GM18520 (cell line): ENCODE results near the gene ZFP36.

Experiments
- ATAC-seq: cut with Tn5 transposase; IDR thresholded peaks from one replicate; pipeline ENCODE4 v1.9.1; 2021; ENCODE audit not compliant: unreplicated experiment

ZFP36 gene

DNA sequence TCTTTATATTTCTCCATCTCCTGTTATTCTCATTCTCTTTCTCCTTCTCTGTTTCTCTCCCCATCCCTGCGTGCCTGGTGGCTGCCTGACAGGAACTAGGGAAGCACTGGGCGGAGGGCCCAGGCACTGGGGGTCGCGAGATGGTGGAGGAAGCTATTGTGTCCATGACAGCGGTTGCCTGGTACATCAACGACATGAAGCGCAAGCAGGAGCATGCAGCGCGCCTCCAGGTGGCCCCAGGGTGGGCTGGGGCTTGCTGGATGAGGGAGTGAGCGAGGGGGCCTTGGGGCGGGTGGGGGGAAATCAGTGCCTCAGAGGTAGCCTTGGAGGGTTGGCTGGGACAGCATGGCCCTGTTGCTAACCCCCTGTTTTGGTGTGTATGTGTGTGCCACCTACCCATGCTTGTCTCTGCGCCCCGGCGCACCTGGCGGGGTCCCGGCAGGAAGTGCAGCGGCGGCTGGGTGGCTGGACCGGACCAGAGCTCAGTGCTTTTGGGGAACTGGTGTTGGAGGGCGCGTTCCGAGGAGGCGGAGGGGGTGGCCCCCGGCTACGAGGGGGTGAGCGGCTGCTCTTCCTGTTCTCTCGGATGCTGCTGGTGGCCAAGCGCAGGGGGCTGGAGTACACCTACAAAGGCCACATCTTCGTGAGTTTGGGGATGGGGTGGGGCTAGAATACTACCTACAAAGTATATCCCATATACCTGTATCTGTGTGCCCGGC, 11.0 kb downstream of the ZFP36 start:
- ATAC-seq, result no peak

DNA sequence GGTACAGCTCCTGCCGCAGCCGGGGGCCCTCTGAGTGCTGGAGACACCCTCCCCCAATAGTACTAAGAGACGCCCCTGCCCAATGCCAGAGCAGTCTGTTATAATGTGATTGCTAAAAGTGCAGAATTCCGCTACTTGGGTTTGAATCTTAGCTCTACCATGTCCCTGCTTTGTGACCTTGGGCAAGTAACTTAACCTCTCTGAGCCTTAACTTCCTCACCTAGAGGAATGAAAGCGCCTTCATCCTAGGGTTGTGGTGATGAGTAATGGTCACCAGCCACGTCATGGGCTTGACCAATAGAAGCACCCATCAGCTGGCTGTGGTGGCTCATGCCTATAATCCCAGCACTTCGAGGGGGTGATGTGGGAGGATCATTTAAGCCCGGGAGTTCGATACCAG, 12.4 kb downstream of the ZFP36 start:
- ATAC-seq, result no peak

- no peak for ATAC-seq
Measured at GRCh38 chr19:39420769-39421168, 14.1 kb downstream of the ZFP36 start.

GRCh38 chr19:39422020-39422419, 15.4 kb downstream of the ZFP36 start:
- no peak for ATAC-seq

DNA sequence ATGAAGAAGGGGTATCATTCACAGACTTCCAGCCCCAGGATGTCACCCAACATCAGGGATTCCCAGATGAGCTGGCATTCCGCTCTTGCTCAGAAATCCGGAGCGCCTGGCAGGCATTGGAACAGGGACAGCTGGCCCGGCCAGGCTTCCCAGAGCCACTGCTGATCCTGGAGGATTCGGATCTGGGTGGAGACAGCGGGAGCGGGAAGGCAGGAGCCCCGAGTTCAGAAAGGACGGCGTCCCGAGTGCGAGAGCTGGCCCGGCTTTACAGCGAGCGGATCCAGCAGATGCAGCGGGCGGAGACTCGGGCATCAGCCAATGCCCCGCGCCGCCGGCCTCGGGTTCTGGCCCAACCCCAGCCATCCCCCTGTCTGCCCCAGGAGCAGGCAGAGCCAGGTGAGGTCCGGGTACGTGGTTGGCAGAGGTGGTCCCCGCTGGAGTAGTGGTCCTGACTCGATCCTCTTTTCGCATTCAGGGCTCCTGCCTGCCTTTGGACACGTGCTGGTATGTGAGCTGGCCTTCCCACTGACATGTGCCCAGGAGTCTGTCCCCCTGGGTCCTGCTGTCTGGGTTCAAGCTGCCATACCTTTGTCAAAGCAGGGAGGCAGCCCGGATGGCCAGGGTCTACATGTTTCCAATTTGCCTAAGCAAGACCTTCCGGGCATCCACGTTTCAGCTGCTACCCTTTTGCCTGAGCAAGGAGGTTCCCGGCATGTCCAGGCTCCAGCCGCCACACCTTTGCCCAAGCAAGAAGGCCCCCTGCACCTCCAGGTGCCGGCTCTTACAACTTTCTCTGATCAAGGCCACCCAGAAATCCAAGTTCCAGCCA, 16.8 kb downstream of the ZFP36 start:
- no peak for ATAC-seq

- ATAC-seq, result no peak
Measured at GRCh38 chr19:39424934-39425333, 18.3 kb downstream of the ZFP36 start.

- ATAC-seq, result no peak
Measured at GRCh38 chr19:39425744-39426143, 19.1 kb downstream of the ZFP36 start.

DNA sequence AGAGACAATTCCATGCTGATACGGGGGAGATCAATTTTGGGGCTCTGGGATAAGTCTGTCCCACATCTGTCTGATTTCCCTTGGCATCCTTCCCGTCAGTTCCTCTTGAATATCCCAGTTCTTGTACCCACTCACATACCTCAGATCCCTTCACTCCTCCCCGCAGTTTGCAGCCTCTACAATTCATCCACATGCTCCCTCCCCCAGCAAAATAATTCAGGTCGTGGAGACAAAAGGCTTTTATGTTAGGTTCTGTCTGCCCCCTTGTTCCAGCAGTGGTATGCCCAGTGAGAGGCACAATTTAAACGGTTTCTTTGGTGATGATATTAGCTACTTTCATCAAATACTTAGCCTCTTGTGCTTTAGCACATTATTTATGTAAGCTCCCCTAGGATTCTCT, 19.5 kb downstream of the ZFP36 start:
- no peak for ATAC-seq

DNA sequence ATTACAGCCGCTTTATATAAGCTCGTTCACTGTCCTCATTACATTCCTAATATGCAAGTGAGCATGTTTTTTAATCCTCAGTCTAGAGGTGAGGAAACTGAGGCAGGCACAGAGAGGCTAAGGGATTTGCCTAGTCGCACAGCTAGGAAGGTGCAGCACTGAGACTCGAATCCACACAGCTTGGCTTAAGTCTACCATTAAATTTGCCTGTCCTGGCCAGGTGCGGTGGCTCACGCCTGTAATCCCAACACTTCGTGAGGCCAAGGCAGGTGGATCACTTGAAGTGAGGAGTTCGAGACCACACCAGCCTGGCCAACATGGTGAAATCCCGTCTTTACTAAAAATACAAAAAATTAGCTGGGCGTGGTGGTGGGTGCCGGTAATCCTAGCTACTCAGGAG, 21.1 kb downstream of the ZFP36 start:
- no peak for ATAC-seq

DNA sequence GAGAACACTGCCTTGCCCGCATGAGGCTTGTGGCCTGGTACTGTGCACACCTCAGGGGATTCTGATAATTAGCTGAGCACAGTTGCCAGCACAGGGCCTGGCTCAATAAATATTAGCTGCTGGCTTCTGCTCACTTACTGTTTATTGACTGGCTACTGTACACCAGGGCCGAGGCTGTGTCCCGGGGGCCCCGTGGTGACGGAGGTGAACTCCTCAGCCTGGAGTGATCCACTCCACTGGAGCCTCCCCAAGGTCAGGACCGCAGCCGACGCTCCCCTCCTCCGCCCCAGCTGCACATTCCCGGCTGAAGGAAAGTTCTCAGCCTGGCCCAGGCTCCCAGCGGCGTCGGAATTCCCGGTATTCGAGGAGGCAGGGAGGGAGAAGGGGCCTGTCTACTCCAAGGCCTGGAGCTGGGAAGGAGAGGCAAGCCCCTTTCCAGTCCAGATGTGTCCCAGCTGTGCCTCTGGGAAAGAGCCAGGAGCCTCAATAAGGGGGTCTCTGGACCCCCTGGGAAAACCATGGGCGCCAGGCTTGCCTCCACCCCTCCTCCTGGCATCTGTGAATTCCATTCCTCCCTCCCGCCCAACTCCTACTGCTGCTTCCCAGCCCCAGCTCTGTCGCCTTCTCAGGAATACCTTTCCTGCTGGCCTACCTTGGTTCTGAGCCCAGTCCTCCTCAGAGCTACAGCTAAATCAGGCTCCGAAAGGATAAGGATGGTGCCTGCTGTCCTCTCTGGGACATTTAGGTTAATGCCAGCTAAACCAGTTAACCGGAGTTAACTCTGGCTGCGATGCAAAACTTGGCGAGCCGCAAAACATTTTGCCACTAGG, 21.9 kb downstream of the ZFP36 start:
- no peak for ATAC-seq

DNA sequence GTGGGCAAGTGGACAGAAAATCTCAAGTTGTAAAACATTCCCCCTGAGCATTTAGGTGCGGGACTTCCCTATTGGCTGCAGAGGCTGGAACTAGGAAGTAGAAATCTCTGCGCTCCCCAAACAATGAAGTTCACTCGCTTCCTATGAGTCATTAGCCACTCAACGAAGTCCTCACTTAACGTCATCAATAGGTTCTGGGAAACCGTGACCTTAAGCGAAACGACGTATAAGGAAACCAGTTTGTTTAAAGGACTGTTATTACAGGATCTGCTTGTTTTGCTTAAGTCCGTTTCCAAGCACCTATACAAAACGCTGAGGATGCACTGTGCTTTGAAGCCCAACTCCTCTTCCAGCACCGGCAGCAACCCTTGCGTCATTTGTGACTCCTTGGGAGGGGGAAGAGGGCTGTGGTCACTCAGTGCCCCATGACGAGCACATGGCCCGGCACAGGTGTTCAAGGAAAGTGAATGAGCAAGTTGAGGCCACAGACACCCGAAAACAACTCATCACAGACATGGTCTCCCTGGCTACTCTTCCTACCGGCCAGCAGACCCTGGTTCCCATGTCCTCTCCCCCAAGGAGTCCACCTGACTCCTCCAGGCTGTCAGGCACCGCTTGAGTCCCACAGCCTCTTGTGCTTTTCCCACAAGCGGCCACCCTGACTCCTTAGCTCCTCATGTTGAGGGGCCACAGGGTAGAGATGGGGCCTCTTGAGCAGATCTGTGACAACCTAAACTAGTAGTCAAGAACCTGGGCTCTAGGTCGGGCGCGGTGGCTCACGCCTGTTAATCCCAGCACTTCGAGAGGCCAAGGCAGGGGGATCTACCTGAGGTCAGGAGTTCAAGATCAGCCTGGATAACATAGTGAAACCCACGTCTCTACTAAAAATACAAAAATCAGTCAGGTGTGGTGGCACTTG, 24.3 kb downstream of the ZFP36 start:
- peak; percentile 61 for ATAC-seq

GRCh38 chr19:39432677-39433025, 26.0 kb downstream of the ZFP36 start:
- ATAC-seq, result no peak

DNA sequence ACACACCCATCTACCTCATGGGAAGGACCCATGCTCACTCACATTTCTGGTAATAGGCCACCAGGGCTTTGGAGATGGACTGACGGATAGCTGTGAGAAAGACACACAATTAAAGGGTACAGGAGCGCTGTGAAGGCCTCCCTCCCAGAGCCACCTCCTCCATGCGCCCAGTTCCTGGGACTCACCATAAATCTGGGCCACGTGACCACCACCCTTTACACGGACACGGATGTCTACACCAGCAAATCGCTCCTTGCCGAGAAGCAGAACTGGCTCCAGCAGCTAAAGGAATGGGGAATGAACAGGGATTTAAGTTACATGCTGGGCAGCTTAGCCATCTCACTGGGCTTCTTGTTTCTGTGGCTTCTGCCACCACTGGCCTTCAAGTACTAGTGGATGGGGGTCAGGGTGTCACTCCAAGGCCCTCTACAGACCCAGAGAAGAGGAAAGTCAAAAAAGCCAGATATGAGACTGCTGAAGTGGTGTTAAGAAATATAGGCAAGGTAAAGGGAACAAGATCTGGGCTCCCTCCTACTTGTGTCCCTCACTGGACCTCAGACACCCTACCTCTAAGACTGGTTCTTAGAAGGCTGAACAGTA, 26.9 kb downstream of the ZFP36 start:
- ATAC-seq, result no peak

DNA sequence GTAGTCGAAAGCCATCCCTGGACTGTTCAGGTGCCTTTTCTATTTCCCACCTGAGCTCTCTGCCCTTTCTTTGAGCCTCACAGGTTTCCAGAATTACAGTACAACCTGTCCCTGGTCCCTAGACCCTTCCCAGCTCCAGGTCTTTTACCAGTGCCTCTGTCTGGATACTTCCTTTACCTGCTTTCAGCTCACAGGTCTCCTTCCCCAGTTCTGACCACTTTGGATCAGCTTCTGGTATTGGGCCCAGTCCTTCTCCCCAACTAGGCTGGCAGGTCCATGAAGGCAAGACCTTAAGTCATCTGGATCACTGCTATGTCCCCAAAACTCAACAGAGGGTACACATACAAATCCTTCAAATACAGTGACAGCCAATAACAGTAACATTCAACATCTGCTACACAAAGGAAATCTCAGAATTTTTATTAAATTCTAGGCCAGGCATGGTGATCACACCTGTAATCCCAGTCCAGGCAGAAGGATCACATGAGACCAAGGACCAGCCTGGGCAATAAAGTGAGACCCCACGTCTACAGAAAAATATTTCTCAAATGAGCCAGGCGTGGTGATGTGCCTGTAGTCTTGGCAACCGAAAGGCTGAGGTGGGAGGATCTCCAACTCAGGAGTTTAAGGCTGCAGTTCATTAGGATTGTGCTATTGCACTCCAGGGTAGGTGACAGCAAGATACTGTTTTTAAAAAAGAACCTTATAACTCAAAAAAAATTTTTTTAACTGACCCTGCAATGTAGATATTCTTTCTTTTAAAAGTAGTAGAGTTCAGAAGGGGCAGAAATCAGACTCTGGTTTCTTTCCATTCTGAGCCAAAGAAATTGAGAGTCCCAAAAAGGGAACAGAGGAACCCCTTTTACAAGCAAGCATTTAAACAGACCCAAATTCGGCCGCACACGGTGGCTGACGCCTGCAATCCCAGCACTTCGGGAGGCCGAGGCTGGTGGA, 27.8 kb downstream of the ZFP36 start:
- no peak for ATAC-seq

GRCh38 chr19:39435499-39436349, 29.1 kb downstream of the ZFP36 start, which contains the start of gene RPS16:
Gene RPS16 (minus strand): TSS chr19:39435949. CDS start chr19:39435895, 54 bp downstream.
- peak; percentile 57 for ATAC-seq

DNA sequence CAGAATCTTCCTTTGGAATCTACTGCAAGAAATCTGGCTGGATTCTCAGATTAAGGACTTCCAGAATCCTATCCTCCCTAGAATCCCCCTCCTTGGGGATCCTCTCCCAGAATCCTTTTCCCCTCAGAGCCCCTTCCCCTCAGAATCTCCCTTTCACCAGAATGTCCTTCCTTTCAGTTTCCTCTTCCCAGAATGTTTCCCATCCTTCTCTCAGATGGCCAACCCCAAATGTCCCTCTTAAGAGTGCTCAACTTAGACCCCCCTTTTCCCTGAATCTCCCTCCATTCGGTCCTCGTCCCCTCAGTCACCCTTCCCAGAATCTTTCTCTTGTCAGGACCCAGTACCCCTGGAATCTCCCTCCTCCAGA, 29.7 kb downstream of the ZFP36 start:
- no peak for ATAC-seq

DNA sequence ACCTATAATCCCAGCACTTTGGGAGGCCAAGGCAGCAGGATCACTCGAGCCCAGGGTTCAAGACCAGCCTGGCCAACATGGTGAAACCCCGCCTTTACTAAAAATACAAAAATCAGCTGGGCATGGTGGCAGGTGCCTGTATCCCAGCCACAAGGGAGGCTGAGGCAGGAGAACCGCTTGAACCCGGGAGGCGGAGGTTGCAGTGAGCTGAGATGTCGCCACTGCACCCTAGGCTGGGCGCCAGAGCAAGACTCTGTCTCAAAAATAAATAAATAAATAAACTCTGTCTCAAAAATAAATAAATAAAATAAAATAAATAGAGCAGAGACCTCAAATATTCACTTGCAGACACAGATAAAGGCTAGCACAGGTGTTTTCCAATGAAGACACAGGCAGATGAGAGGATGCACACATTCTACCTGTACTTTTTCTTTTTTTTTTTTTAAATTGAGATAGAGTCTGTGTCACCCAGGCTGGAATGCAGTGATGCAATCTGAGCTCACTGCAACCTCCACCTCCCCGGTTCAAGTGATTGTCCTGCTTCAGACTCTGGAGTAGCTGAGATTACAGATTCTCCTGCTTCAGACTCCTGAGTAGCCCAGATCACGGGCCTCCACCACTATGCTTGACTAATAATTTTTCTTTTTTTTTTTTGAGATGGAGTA, 31.8 kb downstream of the ZFP36 start:
- ATAC-seq, result no peak
